Glomerular endothelial cell (primary cell): ENCODE measurements around the gene PTMS. TPM values are rescaled to one million over a fixed set of nuclear protein-coding genes. Genes with fewer than 3 reads are reported as not detected.
A peak's percentile ranks its signal among the peaks of the same experiment; 100 is the strongest.

Experiments
- DNase-seq: peaks from one replicate; pipeline ENCODE4 v3.0.0-alpha.2; 2011; ENCODE audit warnings: low read depth, low spot score; ENCODE audit errors: extremely low read depth
- total RNA-seq: library from RNA; depleted of rRNA; stranded (reverse); fragments of >200 nt; gene quantifications from 2 replicates; pipeline ENCODE4 v1.2.3, GENCODE V29; 2015

PTMS gene
- total RNA-seq, 1 donor from 2014 or later, result 281 TPM

DNA sequence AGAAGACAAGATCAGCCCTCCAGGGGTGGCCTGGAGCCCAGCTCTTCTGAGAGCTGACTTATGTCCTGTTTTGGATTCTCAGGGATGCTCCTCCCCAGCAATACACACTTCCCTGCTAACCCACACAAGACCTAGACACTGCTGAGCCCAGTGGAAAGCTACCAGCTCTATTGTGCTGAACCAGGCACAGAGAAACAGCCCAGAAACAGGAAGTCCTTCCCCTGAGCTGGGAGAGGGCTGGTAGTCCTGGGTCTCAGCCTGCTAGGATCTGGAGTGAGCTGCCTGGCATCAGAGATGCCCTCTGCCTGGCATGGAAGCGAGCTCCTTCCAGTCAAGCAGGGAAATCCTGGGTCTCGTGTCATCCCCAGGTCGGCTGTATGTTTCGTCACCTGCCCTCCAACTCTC lies 4.9 kb downstream of the PTMS start:
- no peak for DNase-seq

DNA sequence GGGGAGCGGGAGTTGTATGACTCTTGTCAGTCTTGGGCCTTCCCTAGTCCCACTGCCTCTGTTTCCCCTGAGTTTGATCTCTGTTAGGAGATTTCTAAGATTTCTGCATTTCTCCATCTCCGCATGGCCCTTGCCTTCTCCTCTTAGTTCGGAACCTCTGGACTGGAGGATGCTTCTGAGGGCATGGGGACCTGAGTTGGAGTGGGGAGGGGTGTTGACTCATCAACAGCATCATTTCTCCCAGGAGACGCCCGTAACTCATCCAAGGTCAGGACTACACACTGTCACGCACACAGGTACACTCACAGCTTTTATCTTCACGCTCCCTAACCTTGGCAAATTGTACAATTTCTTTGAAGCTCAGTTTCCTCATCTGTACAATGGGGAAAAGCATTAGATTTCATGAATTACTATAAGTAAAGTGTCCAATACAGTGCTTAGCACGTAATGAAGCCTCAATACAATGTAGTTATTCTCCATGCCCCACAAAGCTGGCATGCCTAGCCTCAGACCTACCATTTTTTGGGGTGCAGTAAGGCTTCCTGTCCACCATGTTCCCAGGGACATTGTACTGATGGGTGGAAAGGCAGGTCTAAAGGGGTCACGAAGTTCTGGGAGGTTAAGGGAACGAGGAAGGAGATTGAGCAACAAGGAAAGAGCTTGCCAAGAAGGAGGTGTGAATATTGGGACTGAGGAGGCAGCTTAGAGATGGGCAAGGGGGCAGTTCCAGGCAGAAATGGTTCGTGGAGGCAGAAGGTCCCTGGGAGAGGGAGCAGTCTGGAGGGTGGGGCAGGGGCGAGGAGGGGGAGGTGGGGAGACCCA lies 5.6 kb downstream of the PTMS start:
- no peak for DNase-seq

DNA sequence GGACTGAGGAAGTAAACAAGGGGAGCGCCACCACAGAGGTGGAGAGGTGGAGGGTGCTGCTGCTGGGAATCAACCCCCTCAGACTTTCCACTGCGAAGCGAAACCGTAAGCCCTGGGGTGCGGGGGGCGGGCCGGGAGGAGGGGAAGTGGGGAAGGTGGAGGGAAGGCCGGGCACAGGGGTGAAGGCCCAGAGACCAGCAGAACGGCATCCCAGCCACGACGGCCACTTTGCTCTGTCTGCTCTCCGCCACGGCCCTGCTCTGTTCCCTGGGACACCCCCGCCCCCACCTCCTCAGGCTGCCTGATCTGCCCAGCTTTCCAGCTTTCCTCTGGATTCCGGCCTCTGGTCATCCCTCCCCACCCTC lies 6.2 kb downstream of the PTMS start, which contains the start of gene LAG3:
Gene LAG3 (plus strand): TSS at position 190 of the 365 bp plus-strand sequence. CDS start 333 bp downstream, outside the sequence.
- DNase-seq, result no peak

DNA sequence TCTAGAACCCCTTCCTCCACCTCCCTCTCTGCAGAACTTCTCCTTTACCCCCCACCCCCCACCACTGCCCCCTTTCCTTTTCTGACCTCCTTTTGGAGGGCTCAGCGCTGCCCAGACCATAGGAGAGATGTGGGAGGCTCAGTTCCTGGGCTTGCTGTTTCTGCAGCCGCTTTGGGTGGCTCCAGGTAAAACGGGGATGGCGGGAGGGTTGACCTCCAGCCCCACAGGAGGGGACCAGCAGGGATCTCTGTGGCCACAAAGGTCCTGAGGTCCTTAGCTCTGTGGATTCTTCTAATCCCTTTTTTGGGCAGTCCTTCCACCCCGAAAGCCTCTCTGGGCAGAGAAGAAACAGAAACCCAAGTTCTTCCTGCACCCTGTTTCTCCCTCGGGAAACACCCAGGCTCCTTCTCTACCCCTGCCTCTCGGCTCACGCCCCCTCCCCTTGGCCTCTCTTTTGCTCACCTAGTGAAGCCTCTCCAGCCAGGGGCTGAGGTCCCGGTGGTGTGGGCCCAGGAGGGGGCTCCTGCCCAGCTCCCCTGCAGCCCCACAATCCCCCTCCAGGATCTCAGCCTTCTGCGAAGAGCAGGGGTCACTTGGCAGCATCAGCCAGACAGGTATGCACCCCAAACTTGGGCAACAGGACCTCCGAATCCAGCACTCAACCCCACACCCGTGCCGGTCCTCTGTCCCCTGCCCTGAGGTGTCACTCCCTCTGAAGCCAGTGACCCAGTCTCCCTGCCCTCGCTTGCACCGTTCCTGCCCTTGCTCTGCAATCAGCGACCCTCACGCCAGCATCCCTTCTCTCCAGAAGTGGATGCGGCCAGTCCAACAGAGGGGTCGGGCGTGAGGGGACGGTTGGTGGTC lies 6.8 kb downstream of the PTMS start:
- DNase-seq, result no peak

DNA sequence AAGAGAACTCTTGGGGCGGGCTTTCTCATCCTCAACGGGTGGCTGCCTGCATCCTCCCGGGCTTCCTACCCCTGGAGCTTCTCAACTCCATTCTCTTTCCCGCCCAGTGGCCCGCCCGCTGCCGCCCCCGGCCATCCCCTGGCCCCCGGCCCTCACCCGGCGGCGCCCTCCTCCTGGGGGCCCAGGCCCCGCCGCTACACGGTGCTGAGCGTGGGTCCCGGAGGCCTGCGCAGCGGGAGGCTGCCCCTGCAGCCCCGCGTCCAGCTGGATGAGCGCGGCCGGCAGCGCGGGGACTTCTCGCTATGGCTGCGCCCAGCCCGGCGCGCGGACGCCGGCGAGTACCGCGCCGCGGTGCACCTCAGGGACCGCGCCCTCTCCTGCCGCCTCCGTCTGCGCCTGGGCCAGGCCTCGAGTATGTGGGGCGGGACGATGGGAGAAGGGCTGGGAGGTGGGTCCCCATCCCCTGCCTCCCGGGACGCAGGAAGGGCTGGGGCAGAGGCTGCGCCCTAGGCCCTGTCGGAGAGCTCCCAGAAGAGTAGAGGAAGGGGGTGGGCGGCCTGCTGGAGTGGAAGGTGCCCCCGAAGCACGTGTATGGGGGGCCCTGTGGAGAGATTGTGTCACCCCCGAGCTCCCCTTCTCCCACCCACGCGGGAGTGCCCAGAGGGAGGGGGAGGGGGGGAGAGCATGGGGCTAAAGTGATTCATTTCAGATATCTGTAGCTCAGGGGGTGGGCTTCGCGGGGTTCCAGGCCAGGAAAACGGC lies 7.6 kb downstream of the PTMS start:
- DNase-seq, result no peak

DNA sequence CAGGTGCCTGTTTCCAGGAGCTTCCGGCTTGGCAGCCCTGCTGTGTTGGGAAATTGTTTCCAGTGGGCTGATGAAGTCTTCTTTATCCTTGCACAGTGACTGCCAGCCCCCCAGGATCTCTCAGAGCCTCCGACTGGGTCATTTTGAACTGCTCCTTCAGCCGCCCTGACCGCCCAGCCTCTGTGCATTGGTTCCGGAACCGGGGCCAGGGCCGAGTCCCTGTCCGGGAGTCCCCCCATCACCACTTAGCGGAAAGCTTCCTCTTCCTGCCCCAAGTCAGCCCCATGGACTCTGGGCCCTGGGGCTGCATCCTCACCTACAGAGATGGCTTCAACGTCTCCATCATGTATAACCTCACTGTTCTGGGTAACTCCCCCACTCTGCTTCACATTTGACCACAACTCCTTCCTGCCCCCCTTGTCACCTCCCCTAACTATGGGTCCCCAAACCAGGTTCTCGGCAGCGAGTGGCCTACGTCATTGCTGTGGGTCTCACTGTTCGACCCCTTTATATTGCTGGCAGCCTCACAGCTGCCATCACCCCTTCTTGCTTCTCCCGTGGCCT lies 8.4 kb downstream of the PTMS start:
- no peak for DNase-seq

GRCh38 chr12:6775185-6776174 lies 9.3 kb downstream of the PTMS start:
- no peak for DNase-seq

- DNase-seq, result no peak
These were observed 11.2 kb downstream of the PTMS start for GRCh38 chr12:6777386-6777785.

- no peak for DNase-seq
These were observed 12.0 kb downstream of the PTMS start for GRCh38 chr12:6778217-6778573.

GRCh38 chr12:6778574-6779550 lies 12.7 kb downstream of the PTMS start:
- DNase-seq, result peak; percentile 68

DNA sequence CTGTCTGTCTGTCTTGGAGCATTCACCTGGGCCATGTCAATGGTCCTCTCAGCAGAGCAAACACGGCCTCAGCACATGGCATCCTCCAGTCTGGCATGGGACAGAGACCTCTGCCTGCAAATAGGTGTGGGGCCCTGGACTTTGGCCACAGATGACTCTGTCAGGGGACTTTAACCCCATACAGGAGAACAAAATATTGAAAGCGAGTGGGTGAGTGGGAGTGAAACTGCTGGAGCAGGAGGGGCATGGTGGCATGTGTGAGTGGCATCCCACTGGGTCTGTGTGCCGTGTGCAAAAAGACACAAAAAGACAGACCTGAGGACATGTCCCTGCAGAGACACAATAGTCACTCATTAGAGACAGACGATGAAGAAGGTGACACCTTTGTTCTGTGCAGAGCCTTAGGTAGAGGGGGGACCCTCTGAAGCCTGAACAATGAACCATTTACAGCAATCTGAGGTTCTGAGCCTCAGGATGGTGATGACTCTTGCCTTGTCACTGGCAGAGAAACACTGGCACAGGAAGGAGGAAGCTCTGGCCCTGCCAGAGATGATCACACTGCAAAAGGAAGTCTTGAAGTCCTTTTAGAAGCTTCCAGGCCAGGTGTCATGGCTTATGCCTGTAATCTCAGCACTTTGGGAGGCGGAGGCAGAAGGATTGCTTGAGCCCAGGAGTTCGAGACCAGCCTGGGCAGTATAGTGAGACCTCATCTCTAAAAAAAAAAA lies 13.7 kb downstream of the PTMS start:
- DNase-seq, result no peak

DNA sequence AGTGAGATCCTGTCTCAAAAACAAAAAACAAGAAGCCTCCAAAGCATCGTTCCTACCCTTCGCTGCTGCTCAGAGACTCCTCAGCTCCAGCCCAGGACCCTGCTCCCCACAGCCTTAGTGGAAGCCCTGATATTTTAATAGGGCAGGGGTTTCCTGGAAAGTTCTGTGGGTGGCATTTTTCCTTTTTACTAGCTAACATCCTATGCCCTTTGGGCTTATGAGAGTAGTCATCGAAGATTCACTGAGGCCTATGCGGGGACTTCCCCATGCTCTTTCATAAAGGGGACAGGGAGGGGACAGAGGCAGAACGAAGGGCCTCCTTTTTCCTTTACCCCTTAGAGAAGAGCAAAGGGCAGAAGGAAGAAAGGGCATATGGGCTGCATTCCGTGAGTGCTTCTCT lies 14.4 kb downstream of the PTMS start:
- no peak for DNase-seq

- DNase-seq, result no peak
These were observed 16.0 kb downstream of the PTMS start for GRCh38 chr12:6782119-6782518.

DNA sequence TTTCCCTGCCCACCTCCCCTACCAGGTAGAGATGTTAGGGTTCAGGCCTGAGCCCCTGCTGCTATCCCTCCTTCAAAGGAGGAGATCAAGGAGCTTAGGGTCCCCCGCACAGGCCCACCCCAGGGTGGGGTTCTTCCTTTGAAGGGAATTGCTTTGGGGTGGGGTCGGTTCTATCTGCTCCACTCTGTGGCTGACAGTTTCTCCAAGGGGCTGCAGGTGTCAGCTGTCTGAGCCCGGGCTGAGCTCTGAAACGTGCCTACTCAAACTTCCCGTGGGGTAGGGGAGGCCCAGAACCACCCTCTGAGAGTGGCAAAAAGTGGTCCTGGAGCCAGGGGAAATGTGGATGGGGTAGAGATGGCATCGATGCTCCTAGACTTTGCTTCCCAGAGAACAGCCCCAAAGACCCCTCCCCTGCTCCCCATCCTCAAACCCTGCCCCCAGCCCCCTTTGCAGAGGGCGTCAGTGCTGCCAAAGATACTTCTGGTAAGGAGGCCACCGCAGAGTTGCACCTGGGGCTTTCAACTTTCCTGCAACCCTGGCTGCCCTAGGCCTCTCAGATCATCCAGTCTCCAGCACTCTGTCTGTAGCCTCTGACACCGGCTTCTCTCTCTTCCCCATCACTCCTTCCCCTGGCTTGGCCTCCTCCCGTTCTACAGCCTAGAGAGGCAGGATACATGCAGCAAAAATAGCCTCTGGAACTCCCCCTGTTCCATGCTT lies 16.8 kb downstream of the PTMS start:
- DNase-seq, result no peak

DNA sequence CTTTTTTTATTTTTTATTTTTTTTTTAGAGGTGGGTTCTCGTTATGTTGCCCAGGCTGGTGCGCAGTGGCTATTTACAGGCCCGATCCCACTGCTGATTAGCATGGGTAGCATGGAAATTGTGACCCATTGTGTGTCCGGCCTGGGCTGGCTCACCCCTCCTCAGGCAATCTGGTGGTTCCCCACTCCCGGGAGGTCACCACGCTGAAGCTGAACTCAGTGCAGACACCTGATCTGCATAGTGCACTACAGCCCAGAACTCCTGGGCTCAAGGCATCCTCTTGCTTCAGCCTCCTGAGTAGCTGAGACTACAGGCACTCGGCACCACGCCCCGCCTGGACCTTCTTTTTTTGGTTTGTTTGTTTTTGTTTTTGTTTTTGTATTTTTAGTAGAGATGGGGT lies 17.7 kb downstream of the PTMS start:
- DNase-seq, result no peak

GRCh38 chr12:6784296-6784695 lies 18.1 kb downstream of the PTMS start:
- no peak for DNase-seq

DNA sequence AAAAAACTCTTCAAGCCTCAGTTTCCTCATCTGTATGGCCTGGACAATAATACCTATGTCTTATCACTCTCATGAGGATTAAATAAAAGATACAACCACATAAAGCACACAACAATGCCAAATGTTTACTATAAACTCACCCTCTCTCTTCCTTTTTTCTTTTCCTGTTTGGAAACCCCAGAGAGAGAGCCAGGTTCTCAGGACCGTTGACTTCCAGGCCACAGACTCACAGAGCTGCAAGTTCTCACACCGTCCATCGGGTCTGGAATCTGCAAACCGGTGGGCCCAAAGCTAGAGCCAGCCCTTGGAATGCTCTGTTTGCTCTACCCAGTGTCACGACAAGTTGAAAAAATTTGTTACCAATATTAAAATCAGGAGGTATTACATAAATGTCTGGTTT lies 18.6 kb downstream of the PTMS start:
- DNase-seq, result no peak
